Spleen (tissue), 11 donors: ENCODE measurements around the gene CCDC117. TPM values are rescaled to one million over a fixed set of nuclear protein-coding genes. Genes with fewer than 3 reads are reported as not detected.
A peak's percentile ranks its signal among the peaks of the same experiment; 100 is the strongest.

Source experiments
- DNase-seq: peaks from one replicate; pipeline ENCODE4 v3.0.0-alpha.2; 2020
- H3K27ac ChIP-seq, 8 donors: fragments of 200-600 bp; sonication (generic) in 7 of 8; 1 replicate in 4 of 8; 2 replicates in 4 of 8; pipeline versions ENCODE4 v1.5.0 to v1.8.0; 2016 to 2021; ENCODE audit warnings: inconsistent platforms in 4 of 8, mild to moderate bottlenecking in 4 of 8, moderate library complexity in 1 of 8
- H3K27me3 ChIP-seq, 7 donors: fragments of 200-600 bp; sonication (generic) in 6 of 7; replicated peaks in 1 of 7; 1 replicate in 4 of 7; 2 replicates in 3 of 7; pipeline versions ENCODE4 v1.5.0 to v1.8.0; 2016 to 2021; ENCODE audit warnings: inconsistent platforms in 3 of 7, mild to moderate bottlenecking in 1 of 7
- H3K36me3 ChIP-seq, 6 donors: fragments of 200-600 bp; sonication (generic) in 5 of 6; 1 replicate in 4 of 6; 2 replicates in 2 of 6; pipeline versions ENCODE4 v1.5.0 to v1.8.0; 2016 to 2021; ENCODE audit warnings: inconsistent platforms in 2 of 6
- H3K4me1 ChIP-seq, 6 donors: fragments of 200-600 bp; sonication (generic) in 5 of 6; 1 replicate in 3 of 6; 2 replicates in 3 of 6; pipeline versions ENCODE4 v1.5.0 to v1.8.0; 2016 to 2021; ENCODE audit warnings: inconsistent platforms in 3 of 6
- H3K4me3 ChIP-seq, 8 donors: fragments of 200-600 bp; sonication (generic) in 7 of 8; 1 replicate in 4 of 8; 2 replicates in 4 of 8; pipeline versions ENCODE4 v1.5.0 to v1.8.0; 2016 to 2021; ENCODE audit warnings: inconsistent platforms in 4 of 8, mild to moderate bottlenecking in 4 of 8, moderate library complexity in 2 of 8
- H3K9me3 ChIP-seq, 8 donors: fragments of 200-600 bp; sonication (generic) in 7 of 8; 1 replicate in 4 of 8; 2 replicates in 4 of 8; pipeline versions ENCODE4 v1.5.0 to v1.8.0; 2016 to 2021; ENCODE audit warnings: inconsistent platforms in 4 of 8
- CTCF ChIP-seq, 11 experiments: fragments of 200-600 bp in 7 of 11; fragments of 450-650 bp in 4 of 11; sonication (generic) in 4 of 11; IDR thresholded peaks in 8 of 11; conservative IDR thresholded peaks in 3 of 11; 1 replicate in 7 of 11; 2 replicates in 4 of 11; pipeline versions ENCODE4 v1.4.0 to v1.8.0; 2016 to 2021; ENCODE audit warnings: antibody characterized with exemption in 11 of 11, inconsistent platforms in 4 of 11, mild to moderate bottlenecking in 1 of 11
- POLR2A ChIP-seq, 3 donors: fragments of 450-650 bp; IDR thresholded peaks; one replicate each; pipeline ENCODE4 v1.5.1; 2017; ENCODE audit warnings: antibody characterized with exemption in 3 of 3, mild to moderate bottlenecking in 1 of 3
- POLR2AphosphoS5 ChIP-seq, 3 donors: sonication (generic); formaldehyde crosslinking; IDR thresholded peaks; one replicate each; pipeline ENCODE4 v1.5.1; 2017; ENCODE audit warnings: antibody characterized with exemption in 3 of 3
- WGBS, 5 donors: extraction: QIAGEN DNeasy Blood & Tissue Kit in 3 of 5; methylation state at CpG; one replicate each; pipeline versions ENCODE4 v1.1.5 to v1.1.7; 2013 to 2018; 5-methylcytosine and 5-hydroxymethylcytosine counted together
- intact Hi-C: fragments of 100-400 bp; cut with DNase I; formaldehyde crosslinking; loops from one replicate; pipeline ENCODE4 v1.15.0; 2023; ENCODE audit warnings: low total_unique reads
- polyA plus RNA-seq, 3 donors: library from polyadenylated mRNA; stranded (reverse); fragments of 200-250 nt; gene quantifications; one replicate each; pipeline ENCODE4 v1.2.1, GENCODE V29; 2013
- total RNA-seq, 7 donors: library from RNA; depleted of rRNA in 3 of 7; stranded (reverse); fragments of >200 nt in 3 of 7; fragmentation: NEBNext Ultra II Directional in 4 of 7; extraction: Animal tissue kit (Norgen Biotek cat#: 25700) in 4 of 7; gene quantifications; one replicate each; pipeline versions ENCODE4 v1.1.0 to v1.2.1, GENCODE V29; 2016 to 2021
- donor health status: healthy with polysubstance abuse.
- donor health status: DM: no; HTN: no; CAD: no; lungs with moderate emphysema.
- donor health status: DM: no; HTN: no; CAD: no.
- donor health status: Bipolar disorder and iron deficiency.
- donor health status: healthy.
- donor health status: DM: no; HTN: no; CAD: no.
- donor health status: DM: yes; HTN: yes; CAD: no.

CCDC117 gene
- total and polyA plus RNA-seq, 10 donors = 6.6 to 33.0 (median 19.0) TPM

- Histone ChIP-seq H3K27me3 (no peaks in the 10 kb centered on the region), H3K36me3 (no peaks in the 10 kb centered on the region), H3K27ac (peak overlapping the region in 7 of 8 donors; percentile 37 to 88 (median 86)), H3K4me1 (peaks cover 38 to 87% (median 70%) of the 10 kb centered on the region in 6 donors), H3K9me3 (no peaks in the 10 kb centered on the region), H3K4me3 (no peak overlapping the region)
- TF ChIP-seq CTCF (IDR thresholded peaks at IDR 0.05 in 8 of 11, conservative IDR thresholded peaks at IDR 0.05 in 3 of 11) = no peak
- peak in 1 of 3 donors; percentile 53 for TF ChIP-seq POLR2AphosphoS5 (IDR thresholded peaks at IDR 0.05)
- no peak for TF ChIP-seq POLR2A (IDR thresholded peaks at IDR 0.05)
- WGBS, 5 donors = 62 to 76% (median 68%) methylated on average over 2 of the region's 2 CpGs
- peak; percentile 38 for DNase-seq
- intact Hi-C loops = no loop called here
Measured at GRCh38 chr22:28813772-28814518, 41.5 kb downstream of the CCDC117 start.

DNA sequence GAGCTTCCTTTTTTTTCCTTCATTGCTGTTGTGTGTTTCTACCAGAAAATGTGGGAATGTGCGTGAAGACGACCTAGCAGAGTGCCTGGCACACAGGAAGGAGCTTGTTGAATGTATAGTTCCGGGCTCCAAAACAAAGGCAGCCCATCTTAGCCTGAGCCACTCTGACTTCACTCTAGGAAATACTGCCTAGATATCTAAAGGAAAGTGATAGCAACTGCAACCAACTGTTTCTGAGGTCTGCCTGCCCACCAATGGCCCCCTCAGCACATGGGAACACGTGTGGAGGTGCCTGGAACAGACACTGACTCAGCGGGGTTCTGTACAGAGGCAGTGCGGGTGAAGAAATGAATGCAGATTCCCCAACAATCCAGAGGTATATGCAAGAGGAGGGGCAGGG, 42.6 kb downstream of the CCDC117 start:
- Histone ChIP-seq H3K4me3 (no peak overlapping the region), H3K36me3 (no peaks in the 10 kb centered on the region), H3K4me1 (peaks cover 39 to 87% (median 73%) of the 10 kb centered on the region in 6 donors), H3K9me3 (no peaks in the 10 kb centered on the region), H3K27ac (peak overlapping the region in 4 of 8 donors; percentile 83 to 88 (median 87)), H3K27me3 (no peaks in the 10 kb centered on the region)
- peak; percentile 38 for DNase-seq
- TF ChIP-seq POLR2A (IDR thresholded peaks at IDR 0.05) (no peak), POLR2AphosphoS5 (IDR thresholded peaks at IDR 0.05) (no peak), CTCF (IDR thresholded peaks at IDR 0.05 in 8 of 11, conservative IDR thresholded peaks at IDR 0.05 in 3 of 11) (no peak)
- intact Hi-C loops = no loop called here
- 34 to 55% (median 42%) methylated on average over 6 of the region's 6 CpGs for WGBS, 5 donors

GRCh38 chr22:28815729-28816128, 43.2 kb downstream of the CCDC117 start:
- no peaks in the 10 kb centered on the region for H3K27me3 ChIP-seq
- H3K4me1 ChIP-seq = peaks cover 32 to 83% (median 67%) of the 10 kb centered on the region in 6 donors
- WGBS, 5 donors = 86 to 92% (median 89%) methylated on average over 6 of the region's 6 CpGs
- no peaks in the 10 kb centered on the region for H3K9me3 ChIP-seq
- no peak overlapping the region for H3K4me3 ChIP-seq
- peak; percentile 25 for DNase-seq
- peak overlapping the region in 4 of 8 donors; percentile 83 to 88 (median 87) for H3K27ac ChIP-seq
- no peak for TF ChIP-seq POLR2AphosphoS5 (IDR thresholded peaks at IDR 0.05)
- TF ChIP-seq CTCF (IDR thresholded peaks at IDR 0.05 in 8 of 11, conservative IDR thresholded peaks at IDR 0.05 in 3 of 11) = no peak
- TF ChIP-seq POLR2A (IDR thresholded peaks at IDR 0.05) = no peak
- no peaks in the 10 kb centered on the region for H3K36me3 ChIP-seq
- intact Hi-C loops = no loop called here

DNA sequence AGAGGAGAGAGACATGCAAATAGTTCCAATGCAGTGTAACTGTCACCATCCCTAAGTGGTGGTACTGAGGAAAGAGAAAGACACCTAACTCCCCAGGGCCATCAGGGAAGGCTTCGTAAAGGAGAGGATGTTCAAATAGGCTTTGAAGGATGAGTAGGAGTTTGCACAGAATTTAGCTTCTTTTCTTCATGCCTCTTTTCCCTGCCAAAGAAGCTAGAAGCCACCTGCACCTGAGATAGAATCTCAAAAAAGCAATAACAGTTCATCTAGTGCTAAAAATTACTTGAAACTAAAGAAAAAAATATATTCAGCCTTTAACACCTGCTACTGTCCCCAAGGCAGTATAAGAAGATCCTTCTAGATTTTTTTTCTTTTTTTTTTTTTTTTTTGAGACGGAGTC, 44.6 kb downstream of the CCDC117 start:
- H3K4me1 ChIP-seq = peaks cover 22 to 76% (median 53%) of the 10 kb centered on the region in 6 donors
- peak overlapping the region in 4 of 8 donors; percentile 72 to 80 (median 78) for H3K27ac ChIP-seq
- H3K9me3 ChIP-seq = no peaks in the 10 kb centered on the region
- H3K27me3 ChIP-seq = no peaks in the 10 kb centered on the region
- 56 to 85% (median 74%) methylated on average over 2 of the region's 2 CpGs for WGBS, 5 donors
- DNase-seq = no peak
- H3K4me3 ChIP-seq = no peak overlapping the region
- no peaks in the 10 kb centered on the region for H3K36me3 ChIP-seq
- TF ChIP-seq POLR2AphosphoS5 (IDR thresholded peaks at IDR 0.05) (no peak), CTCF (IDR thresholded peaks at IDR 0.05 in 8 of 11, conservative IDR thresholded peaks at IDR 0.05 in 3 of 11) (no peak), POLR2A (IDR thresholded peaks at IDR 0.05) (no peak)
- intact Hi-C loops = no loop called here
